Amniotic stem cell (primary cell): Measurements from ENCODE around the gene CHERP.
A peak's percentile ranks its signal among the peaks of the same experiment; 100 is the strongest.
"Not testable (repeated sequence)": the region's sequence is repeated elsewhere in the genome, so short reads cannot be mapped to it uniquely, and the experiment has no call there.

Experiments
- DNase-seq: peaks from one replicate; lab custom pipeline; 2025; lab: John Stamatoyannopoulos, UW

CHERP gene

DNA sequence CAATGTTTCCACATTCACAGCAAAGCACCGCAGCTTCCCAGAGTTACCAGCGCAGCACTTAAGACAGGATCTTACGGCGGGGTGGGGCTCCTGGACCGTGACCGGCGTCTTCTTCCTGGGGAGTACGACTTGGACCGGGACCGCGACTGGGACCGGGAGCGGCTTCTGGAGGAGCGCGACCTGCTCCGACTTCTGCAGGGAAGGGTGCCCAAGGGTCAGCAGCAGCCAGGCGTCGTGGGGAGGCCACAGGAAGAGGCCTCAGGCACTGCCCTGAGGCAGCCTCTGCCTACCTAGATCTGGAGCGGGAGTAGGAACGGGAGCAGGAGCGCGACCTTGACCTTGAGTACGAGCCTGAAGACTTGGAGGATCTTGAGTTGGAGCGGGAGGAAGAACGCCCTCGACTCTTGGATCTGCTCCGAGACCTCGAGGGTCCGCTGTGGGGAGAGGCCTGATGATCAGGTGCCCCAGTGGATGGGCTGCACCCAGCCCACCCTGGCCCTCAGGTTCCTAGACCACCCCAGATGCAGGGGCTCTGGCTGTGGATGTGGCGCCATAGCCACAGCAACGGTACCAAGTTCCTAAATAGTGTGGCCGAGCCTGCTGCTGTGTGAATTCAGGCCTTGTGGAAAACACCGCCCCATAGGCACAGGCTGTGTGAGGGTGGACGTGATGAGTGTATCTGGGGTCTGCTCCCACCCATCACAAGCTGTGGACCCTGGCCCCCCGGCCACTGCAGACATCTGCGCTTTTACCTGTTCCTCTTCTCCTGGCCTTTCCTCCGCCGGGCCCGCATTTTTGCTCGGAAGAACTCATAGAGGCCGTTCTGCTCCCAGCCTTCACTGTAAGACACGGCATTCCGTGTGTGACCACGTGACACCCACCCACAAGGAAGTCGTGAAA, 21.9 kb downstream of the CHERP start:
- no peak for DNase-seq

DNA sequence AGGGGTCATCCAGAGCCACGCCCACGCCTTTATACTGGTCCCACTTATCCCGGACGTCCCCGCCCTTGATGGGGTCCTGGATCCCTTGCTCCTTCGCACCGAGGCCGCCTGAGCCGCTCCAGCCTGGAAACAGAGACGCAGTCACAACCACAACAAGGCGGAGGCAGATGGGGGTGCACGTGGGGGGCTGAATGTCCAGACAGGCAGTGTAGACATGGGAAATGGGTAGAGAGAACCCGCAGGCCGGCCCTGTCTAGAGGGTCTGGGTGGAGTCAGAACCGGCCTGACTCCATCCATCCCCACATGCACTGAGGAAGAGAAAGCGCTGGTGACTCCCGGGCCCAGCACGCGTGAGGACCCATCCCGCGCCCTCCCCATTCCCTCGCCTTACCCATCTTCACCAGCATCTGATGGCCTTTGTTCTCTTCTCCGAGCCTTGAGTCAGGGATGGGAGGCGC, 23.0 kb downstream of the CHERP start:
- no peak for DNase-seq

DNA sequence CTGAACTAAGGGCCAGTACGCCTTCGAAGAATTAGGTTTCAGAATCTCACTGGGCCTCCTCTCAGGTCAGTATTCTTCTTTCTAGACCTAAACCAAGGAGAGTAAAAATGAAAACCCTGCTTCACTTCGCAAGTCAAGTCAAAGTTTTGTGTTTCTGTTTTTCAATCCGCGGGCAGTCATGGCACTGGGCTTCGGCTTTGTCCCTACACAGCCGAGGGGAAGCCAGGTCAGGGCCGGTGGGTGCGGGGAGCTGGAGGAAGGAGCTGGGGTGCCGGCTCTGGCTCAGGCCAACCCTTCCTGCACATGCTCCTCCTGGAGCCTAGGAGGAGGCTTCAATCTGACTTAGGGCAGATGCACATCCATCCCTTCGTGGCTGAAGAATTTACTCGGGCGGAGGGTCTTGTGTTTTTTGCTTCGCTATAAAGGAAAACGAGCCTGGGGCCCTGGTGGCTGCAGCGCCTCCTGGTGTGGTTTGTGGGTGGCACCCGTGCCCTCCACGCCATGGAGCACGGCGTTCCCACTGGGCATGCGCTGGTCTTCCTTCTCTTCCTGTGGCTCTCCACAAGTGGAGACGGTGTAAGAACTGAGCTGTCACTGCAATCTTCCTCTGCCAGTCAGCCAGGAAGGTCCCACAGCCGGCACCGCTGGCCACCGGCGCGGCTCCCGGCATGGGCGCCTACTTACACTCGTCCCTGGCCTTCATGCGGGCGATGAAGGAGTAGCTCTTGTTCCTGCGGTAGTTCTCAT, 23.6 kb downstream of the CHERP start:
- no peak for DNase-seq

DNA sequence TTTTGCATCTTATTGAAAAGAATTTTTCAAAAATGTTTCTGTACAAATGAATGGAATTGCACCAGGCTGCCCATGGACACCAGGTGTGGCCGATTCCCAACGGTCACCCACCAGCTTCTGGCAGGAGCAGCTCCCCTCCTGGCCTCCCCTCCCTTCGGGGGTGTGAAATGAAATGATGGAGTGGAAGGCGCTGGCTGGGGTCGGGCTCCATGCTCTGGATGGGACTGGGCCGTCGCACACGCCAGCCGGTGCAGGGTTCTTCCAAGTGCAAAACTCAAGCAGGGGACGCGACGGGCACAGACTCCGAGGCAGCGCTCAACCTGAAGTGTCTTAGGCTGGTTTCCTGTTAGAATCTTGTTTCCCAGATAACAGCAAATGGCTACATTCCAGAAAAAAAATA, 24.2 kb downstream of the CHERP start:
- DNase-seq: no peak

DNA sequence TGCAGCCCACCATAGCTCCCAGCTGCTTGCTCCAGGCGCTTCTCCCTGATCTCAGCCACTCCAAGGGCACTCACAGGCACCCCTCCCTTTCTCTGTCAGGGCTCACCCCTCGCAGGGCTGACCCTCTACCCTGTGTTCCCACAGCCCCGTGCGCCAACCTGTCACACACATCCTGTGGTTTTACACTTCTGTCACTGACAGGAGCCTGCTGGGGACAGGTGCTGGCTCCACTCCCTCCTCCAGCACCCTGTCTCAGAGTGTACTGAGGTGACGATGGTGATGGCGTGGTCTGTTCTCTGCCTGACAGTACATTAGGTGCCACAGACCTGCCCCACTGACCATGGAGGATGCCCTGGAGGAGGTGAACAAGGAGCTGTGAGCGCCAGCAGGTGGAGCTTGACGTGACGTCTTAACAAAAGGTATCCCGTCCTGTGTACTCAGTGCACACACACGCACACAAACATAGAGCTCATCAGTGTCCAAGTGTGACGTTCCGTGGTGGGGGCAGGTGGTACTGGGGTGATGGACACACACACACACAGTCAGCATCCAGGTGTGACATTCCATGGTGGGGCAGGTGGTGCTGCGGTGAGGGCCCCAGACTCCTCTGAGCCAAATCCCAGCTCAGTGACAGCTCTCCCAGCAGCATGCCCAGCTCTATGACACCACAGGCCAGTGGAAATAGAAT, 25.2 kb downstream of the CHERP start:
- no peak for DNase-seq

DNA sequence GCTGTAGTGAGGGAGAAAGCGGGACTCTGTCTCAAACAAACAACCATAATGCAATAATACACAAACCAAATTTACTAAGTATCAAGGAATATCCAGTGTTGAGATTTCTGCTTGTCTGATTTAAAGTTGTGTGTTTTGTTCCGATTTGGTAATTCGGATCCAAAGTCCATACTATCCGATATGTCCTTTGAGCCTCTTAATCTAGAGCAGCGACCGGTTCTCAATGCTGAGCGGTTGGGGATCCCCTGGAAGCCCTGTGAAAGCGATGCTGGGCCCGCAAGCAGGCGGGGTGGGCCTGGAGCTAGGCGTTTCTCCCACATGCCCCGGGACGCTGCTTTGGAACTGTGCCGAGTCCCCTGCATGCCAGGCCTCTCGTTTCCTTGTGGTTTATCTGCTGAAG, 25.9 kb downstream of the CHERP start:
- DNase-seq: no peak

DNA sequence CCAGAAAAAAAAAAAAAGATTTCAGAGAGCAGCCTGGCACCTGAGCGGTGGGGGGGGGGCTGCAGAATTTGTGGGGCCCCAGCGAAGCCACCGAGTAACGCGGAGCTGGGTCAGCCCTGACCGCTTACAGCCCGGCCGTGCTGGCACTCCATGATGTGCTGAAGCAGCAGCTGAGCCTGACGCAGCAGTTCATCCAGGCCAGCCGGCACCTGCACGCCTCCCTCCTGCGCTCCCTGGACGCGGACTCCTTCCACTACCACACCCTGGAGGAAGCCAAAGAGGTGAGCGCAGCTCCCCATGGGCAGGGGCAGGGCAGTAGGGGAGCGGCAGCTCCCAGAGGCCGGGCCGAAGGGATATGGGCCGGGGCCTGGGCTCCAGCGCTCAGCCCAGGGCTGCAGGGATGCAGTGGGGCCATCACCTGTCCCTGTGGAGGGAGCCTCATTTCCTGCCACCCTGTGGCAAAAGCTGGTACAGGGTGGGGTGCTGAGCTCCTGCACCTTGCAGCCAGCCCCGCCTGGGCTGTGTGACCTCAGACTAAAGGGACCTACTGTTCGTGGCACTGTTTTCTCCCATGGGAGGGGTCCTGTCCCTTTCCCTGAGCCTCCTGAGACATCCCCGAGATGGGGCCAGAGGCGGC, 27.7 kb downstream of the CHERP start:
- DNase-seq: no peak

DNA sequence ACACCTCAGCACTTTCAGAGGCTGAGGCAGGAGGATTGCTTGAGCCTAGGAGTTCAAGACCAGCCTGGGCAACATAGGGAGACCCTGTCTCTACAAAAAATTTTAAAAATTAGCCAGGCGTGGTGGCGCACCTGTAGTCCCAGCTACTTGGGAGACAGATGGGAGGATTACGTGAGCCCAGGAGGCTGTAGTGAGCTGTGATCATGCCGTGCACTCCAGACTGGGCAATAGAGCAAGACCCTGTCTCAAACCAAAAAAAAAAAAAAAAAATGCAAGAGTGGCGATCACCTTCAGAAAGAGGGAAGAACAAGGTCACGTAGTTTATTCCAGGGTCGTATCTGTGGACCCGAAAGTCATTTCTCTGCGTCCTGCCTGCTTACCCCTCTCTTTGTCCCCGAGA, 29.6 kb downstream of the CHERP start:
- DNase-seq: not testable (repeated sequence)

DNA sequence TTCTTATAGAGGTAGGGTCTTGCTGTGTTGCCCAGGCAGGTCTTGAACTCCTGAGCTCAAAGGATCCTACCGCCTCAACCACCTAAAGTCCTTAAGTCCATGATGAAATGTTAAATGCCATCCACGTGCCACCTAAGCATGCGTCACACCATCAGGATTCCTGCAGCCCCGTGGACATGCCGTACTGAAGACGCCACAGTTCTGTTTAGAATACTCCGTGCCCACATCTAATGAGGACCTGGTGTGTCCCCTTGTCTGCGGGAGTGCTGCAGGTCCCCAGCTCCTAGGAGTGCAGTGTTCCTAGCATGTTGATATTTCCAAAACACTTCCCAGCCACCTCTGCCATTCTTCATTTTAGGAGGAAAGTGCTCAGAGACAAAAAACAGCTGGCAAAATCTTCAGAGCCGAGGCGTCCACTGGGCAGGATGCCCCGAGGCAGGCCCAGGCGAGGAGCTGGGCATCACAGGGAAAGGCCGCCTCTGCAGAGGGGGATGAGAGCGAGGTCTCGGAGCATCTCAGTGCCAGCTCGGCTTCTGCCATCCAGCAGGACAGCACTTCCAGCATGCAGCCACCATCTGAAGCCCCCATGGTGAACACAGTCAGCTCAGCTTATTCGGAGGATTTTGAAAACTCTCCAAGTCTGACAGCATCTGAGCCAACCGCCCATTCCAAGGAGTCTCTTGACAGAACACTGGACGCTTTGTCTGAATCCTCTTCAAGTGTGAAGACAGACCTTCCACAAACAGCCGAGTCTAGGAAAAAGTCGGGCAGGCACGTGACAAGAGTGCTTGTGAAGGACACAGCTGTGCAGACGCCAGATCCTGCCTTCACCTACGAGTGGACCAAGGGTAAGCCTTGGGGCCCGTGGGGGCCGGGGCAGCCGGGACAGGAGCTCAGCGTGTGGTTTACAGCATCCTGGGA, 32.8 kb downstream of the CHERP start:
- DNase-seq: no peak

DNA sequence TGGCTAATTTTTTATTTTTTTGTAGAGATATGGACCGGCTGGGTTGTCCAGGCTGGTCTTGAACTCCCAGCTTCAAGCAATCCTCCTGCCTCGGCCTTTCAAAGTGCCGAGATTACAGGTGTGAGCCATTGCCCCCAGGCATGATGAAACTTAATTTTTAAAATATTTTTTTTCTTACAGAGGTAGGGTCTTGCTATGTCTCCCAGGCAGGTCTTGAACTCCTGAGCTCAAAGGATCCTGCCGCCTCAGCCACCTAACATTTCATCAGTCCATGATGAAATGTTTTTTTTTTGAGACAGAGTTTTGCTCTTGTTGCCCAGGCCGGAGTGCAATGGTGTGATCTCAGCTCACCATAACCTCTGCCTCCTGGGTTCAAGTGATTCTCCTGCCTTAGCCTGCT, 33.7 kb downstream of the CHERP start:
- DNase-seq: no peak

DNA sequence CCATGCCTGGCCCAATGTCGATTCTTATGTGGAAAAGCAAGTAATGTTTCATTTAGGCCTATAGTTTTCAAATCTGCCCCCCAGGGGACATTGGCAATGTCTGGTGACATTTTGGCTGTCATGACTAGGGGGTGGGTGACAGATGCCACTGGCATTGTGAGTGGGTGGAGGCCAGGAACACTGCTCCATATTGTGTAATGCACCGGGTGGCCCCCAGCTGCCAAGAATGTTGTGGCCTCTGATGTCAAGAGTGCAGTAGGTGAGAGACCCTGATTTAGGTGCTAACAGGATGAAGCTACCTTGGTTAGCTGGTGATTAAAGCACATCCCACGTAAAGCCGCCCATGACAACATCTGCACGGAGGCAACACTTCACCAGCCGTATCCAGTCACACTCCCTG, 35.3 kb downstream of the CHERP start:
- no peak for DNase-seq

DNA sequence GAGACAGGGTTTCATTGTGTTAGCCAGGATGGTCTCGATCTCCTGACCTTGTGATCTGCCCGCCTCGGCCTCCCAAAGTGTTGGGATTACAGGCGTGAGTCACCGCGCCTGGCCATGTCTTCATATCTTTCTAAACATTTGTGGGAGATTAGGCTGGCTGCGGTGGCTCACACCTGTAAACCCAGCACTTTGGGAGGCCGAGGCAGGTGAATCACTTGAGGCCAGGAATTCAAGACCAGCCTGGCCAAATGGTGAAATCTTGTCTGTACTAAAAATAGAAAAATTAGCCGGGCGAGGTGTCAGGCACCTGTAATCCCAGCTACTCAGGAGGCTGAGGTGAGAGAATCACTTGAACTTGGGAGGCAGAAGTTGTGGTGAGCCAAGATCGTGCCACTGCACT, 36.1 kb downstream of the CHERP start:
- not testable (repeated sequence) for DNase-seq

DNA sequence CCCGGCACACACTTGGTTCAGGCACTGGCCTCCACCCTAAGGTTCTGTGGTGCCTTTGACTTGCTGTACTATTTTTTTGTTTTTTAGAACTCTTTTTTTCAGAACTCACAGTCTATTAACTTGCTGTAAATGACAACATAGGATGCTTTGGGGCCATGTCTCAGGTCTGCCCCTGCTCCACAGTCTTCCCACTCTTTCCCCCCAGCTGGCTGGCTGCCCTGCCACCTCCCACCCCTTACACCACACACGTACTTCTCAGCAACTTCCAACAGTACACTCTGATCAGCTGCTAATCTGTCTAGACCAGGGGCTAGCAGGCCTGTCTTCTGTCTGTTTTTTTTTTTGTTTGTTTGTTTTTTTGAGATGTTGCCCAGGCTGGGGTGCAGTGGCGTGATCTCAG, 38.0 kb downstream of the CHERP start:
- DNase-seq: no peak

DNA sequence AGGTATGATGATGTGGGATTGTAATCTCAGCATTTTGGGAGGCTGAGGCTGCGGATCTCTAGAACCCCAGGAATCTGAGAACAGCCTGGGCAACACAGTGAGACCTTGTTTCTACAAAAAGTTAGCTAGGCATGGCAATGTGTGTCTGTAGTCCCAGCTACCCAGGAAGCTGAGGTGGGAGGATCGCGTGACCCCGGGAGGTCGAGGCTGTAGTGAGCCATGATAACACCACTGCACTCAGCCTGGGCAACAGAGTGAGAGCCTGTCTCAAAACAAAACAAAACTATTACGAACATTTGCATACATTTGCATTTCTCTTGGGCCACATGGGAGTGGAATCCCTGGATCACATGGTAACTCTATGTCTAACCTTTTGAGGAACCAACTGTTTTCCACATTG, 44.4 kb downstream of the CHERP start:
- DNase-seq: no peak

DNA sequence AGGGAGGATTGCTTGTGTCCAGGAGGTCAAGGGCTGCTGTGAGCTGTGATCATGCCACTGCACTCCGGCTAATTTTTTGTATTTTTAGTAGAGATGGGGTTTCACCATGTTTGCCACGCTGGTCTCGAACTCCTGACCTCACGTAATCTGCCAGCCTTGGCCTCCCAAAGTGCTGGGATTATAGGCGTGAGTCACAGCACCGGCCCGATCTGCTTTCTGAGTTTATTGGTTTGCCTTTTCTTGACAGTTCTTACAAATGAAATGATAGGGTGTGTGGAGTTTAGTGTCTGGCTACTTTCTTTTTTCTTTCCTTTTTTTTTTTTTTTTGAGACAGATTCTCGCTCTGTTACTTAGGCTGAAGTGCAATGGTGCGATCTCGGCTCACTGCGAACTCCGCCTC, 45.2 kb downstream of the CHERP start:
- no peak for DNase-seq

DNA sequence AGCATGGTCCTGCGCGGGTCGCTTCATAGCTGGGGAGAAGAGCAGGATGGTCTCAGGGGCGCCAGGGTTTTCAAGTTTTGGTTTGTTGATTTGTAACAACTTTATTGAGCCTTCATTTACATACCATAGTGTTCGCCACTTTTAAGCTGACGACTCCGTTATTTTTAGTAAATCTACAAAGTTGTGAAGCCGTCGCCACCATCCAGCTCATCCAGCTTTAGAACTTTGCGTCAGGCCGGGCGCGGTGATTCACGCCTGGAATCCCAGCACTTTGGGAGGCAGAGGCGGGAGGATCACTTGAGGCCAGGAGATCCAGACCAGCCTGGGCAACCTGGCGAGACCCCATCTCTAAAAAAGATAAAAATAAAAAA, 45.6 kb downstream of the CHERP start:
- no peak for DNase-seq

DNA sequence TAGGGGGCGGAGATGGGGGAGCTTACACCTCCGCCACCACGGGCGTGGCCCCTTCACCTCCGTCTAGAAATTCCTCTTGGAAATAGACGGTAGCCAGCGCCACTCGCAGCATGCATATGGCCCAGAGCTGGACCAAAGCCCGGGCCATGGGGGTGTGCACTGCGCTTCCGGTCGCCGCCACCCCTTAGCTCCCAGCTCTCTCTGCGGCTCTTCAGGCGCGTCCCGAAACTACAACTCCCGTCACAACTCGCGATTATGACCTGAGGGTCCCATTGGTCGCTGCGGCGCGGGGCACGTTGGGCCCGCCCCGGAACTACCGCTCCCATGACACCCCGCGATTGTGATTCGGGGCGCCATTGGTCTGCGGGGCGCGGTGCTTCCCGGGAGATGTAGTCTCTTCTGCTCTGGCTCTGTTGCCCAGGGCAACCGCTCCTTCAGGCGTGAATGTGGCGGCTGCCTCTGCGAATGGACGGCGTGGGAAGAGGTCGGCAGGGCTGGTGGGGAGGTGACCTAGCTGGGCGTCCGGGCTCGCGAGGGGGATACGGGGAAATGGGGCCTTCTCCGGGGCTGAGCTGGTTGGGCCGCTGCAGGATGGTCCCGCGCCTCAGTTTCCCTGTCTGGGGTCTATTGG, 46.1 kb downstream of the CHERP start, which contains the start of the genes C19orf44 and CALR3:
C19orf44 (plus strand) TSS at position 413 of the 631 bp plus-strand sequence. CDS start 4,399 bp downstream, outside the sequence.
CALR3 (minus strand) TSS at position 186 of the 631 bp plus-strand sequence; CDS start at position 148, 38 bp downstream.
- peak; percentile 96 for DNase-seq

DNA sequence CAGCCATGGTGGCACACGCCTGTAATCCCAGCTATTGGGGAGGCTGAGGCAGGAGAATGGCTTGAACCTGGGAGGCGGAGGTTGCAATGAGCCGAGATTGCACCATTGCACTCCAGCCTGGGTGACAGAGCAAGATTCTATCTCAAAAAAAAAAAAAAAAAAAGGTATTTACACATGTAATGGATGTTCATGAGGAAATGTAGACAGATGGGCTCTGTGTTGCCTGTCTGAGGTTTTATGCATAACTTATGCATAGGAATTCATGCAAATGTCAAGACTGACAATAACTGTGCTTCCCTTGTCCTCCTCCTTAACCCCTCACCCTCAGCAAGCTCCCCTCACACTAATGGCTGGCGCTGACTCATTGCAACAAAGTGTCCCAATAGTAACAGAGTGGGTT, 55.8 kb downstream of the CHERP start:
- not testable (repeated sequence) for DNase-seq

DNA sequence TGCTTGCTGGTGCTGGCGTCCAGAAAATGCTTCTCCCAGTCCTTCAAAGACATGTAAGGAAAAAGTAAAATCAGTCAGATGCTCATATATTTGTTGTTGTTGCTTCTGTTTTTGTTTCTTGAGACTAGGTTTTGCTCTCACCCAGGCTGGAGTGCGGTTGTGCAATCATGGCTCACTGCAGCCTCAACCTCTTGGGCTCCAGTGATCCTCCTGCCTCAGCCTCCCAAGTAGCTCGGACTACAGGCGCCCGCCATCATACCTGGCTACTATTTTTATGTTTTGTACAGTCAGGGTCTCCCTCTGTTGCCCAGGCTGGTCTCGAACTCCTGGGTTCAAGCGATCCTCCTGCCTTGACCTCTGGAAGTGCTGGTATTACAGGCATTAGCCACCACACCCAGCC, 59.5 kb downstream of the CHERP start:
- no peak for DNase-seq

DNA sequence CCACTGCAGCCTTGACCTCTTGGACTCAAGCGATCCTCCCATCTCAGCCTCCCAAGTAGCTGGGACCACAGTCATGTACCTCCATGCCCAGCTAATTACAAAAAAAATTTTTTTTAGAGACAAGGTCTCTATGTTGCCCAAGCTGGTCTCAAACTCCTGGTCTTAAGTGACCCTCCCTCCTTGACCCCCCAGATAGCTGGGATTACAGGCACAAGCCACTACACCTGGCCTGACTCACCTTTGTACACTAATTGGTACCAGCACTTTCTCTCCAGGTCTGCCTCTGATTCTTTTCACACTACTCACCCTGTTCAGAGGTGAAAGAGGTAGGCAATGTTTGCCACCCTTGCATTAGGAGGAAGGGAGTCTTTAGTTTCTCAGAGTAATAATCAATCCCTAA, 64.9 kb downstream of the CHERP start:
- DNase-seq: no peak
